Ishikawa (cell line): ENCODE results near the gene TRAPPC5.

ENCODE experiments used
- CEBPB ChIP-seq: IDR thresholded peaks from 2 replicates; pipeline ENCODE4 v1.6.1; 2012
- CREB1 ChIP-seq: IDR thresholded peaks from 2 replicates; pipeline ENCODE4 v1.6.1; 2012; ENCODE audit warnings: low read depth
- EGR1 ChIP-seq: IDR thresholded peaks from 2 replicates; pipeline ENCODE4 v1.6.1; 2012
- EP300 ChIP-seq: IDR thresholded peaks from 2 replicates; pipeline ENCODE4 v1.6.1; 2012; ENCODE audit warnings: borderline replicate concordance
- FOXM1 ChIP-seq: IDR thresholded peaks from 2 replicates; pipeline ENCODE4 v1.6.1; 2012; ENCODE audit warnings: low read depth, borderline replicate concordance
- MAX ChIP-seq: IDR thresholded peaks from 2 replicates; pipeline ENCODE4 v1.6.1; 2012
- NFIC ChIP-seq: IDR thresholded peaks from 2 replicates; pipeline ENCODE4 v1.6.1; 2012
- RAD21 ChIP-seq: IDR thresholded peaks from 2 replicates; pipeline ENCODE4 v1.6.1; 2012; ENCODE audit warnings: low read depth
- REST ChIP-seq: IDR thresholded peaks from 2 replicates; pipeline ENCODE4 v1.6.1; 2012; ENCODE audit warnings: low read depth, mild to moderate bottlenecking
- TAF1 ChIP-seq: IDR thresholded peaks from 2 replicates; pipeline ENCODE4 v1.6.1; 2012; ENCODE audit warnings: low read depth, mild to moderate bottlenecking
- TCF12 ChIP-seq: IDR thresholded peaks from 2 replicates; pipeline ENCODE4 v1.6.1; 2012; ENCODE audit warnings: low read depth
- TEAD4 ChIP-seq: IDR thresholded peaks from 2 replicates; pipeline ENCODE4 v1.6.1; 2012
- USF1 ChIP-seq: IDR thresholded peaks from 2 replicates; pipeline ENCODE4 v1.6.1; 2012
- YY1 ChIP-seq: IDR thresholded peaks from 2 replicates; pipeline ENCODE4 v1.6.1; 2012; ENCODE audit warnings: low read depth
- ZBTB7A ChIP-seq: IDR thresholded peaks from 2 replicates; pipeline ENCODE4 v1.6.1; 2012; ENCODE audit warnings: low read depth

Gene TRAPPC5

GRCh38 chr19:7678971-7679751 lies 1.5 kb upstream of the TRAPPC5 start:
- peak; percentile 38; the same call in 1 of the 2 replicates for TF ChIP-seq RAD21
- TF ChIP-seq USF1, result 0 out of 2 replicates have a peak, but pooled peaks have one; percentile 29
- TF ChIP-seq CREB1, result no peak
- no peak for TF ChIP-seq YY1
- no peak for TF ChIP-seq EGR1
- no peak for TF ChIP-seq REST
- no peak for TF ChIP-seq TAF1

- TF ChIP-seq ZBTB7A (no peak), YY1 (no peak), RAD21 (no peak), CREB1 (no peak), REST (no peak), TCF12 (no peak), TAF1 (no peak), EP300 (no peak), FOXM1 (no peak)
These were observed 645 bp upstream of the TRAPPC5 start for GRCh38 chr19:7679771-7680605.

- TF ChIP-seq ZBTB7A (no peak; the same call in 1 of the 2 replicates), EP300 (no peak), RAD21 (peak; percentile 9; the same call in 1 of the 2 replicates), CEBPB (peak; percentile 85)
These were observed 924 bp downstream of the TRAPPC5 start for GRCh38 chr19:7681340-7682174.

- no peak for TF ChIP-seq YY1
These were observed 1.7 kb downstream of the TRAPPC5 start for GRCh38 chr19:7682175-7682855.

GRCh38 chr19:7685546-7686445 lies 5.2 kb downstream of the TRAPPC5 start:
- TF ChIP-seq TEAD4 (no peak), EGR1 (no peak), ZBTB7A (0 out of 2 replicates have a peak, but pooled peaks have one; percentile 42), CEBPB (no peak)

GRCh38 chr19:7687177-7687576 lies 6.5 kb downstream of the TRAPPC5 start:
- no peak for TF ChIP-seq CEBPB
- no peak for TF ChIP-seq EGR1
- no peak for TF ChIP-seq YY1
- no peak for TF ChIP-seq TCF12
- no peak for TF ChIP-seq RAD21
- TF ChIP-seq MAX, result no peak
- TF ChIP-seq EP300, result no peak
- no peak for TF ChIP-seq REST
- TF ChIP-seq TEAD4, result no peak
- TF ChIP-seq NFIC, result no peak
- TF ChIP-seq CREB1, result no peak
- no peak for TF ChIP-seq ZBTB7A
- no peak for TF ChIP-seq TAF1
- no peak for TF ChIP-seq USF1
- no peak for TF ChIP-seq FOXM1
